BE2C (cell line): ENCODE results near the gene COX6A1.

Source experiments
- DNase-seq: peaks from one replicate; pipeline ENCODE4 v3.0.0-alpha.2; 2020
- H3K27me3 ChIP-seq: fragments of 250-450 bp; sonication (Bioruptor Pico); 2 replicates; pipeline ENCODE4 v1.5.1; 2020; ENCODE audit warnings: mild to moderate bottlenecking
- H3K36me3 ChIP-seq: fragments of 250-450 bp; sonication (Bioruptor Pico); 2 replicates; pipeline ENCODE4 v1.5.1; 2020; ENCODE audit warnings: mild to moderate bottlenecking
- H3K4me1 ChIP-seq: fragments of 250-450 bp; sonication (Bioruptor Pico); 2 replicates; pipeline ENCODE4 v1.5.1; 2020
- H3K4me3 ChIP-seq: 2 replicates; pipeline ENCODE4 v1.5.1; 2011; ENCODE audit warnings: low read depth, low read length
- H3K9me3 ChIP-seq: fragments of 250-450 bp; sonication (Bioruptor Pico); 2 replicates; pipeline ENCODE4 v1.5.1; 2020
- CTCF ChIP-seq: IDR thresholded peaks from 2 replicates; pipeline ENCODE4 v1.5.1; 2012; ENCODE audit warnings: mild to moderate bottlenecking, low read depth, low read length

The COX6A1 gene

GRCh38 chr12:120399531-120399930, 38.4 kb upstream of the COX6A1 start:
- TF ChIP-seq CTCF = no peak
- no peaks in the 10 kb centered on the region for H3K4me1 ChIP-seq
- no peak for DNase-seq

GRCh38 chr12:120402217-120402616, 35.7 kb upstream of the COX6A1 start:
- no peak for TF ChIP-seq CTCF
- Histone ChIP-seq H3K4me1 (no peaks in the 10 kb centered on the region), H3K36me3 (no peaks in the 10 kb centered on the region), H3K27me3 (no peaks in the 10 kb centered on the region), H3K9me3 (no peaks in the 10 kb centered on the region), H3K4me3 (no peak overlapping the region)
- no peak for DNase-seq

More at GRCh38 chr12:120399531-120399930, 38.4 kb upstream of the COX6A1 start:
- Histone ChIP-seq H3K27me3 (no peaks in the 10 kb centered on the region), H3K36me3 (no peaks in the 10 kb centered on the region), H3K9me3 (no peaks in the 10 kb centered on the region), H3K4me3 (no peak overlapping the region)

- H3K4me3 ChIP-seq = no peak overlapping the region
- no peaks in the 10 kb centered on the region for H3K27me3 ChIP-seq
- TF ChIP-seq CTCF = no peak
- H3K9me3 ChIP-seq = no peaks in the 10 kb centered on the region
- H3K36me3 ChIP-seq = no peaks in the 10 kb centered on the region
- DNase-seq = no peak
- no peaks in the 10 kb centered on the region for H3K4me1 ChIP-seq
Measured at GRCh38 chr12:120403869-120404268, 34.0 kb upstream of the COX6A1 start.

- Histone ChIP-seq H3K36me3 (no peaks in the 10 kb centered on the region), H3K27me3 (no peaks in the 10 kb centered on the region), H3K4me1 (no peaks in the 10 kb centered on the region), H3K9me3 (no peaks in the 10 kb centered on the region), H3K4me3 (no peak overlapping the region)
- peak; percentile 68 for DNase-seq
- no peak for TF ChIP-seq CTCF
Measured at GRCh38 chr12:120404271-120404670, 33.6 kb upstream of the COX6A1 start.

GRCh38 chr12:120406069-120406468, 31.8 kb upstream of the COX6A1 start:
- Histone ChIP-seq H3K27me3 (no peaks in the 10 kb centered on the region), H3K4me3 (no peak overlapping the region), H3K4me1 (no peaks in the 10 kb centered on the region), H3K36me3 (no peaks in the 10 kb centered on the region), H3K9me3 (no peaks in the 10 kb centered on the region)
- DNase-seq = no peak
- TF ChIP-seq CTCF = no peak

GRCh38 chr12:120406553-120406952, 31.4 kb upstream of the COX6A1 start:
- no peak for TF ChIP-seq CTCF
- DNase-seq = no peak
- no peaks in the 10 kb centered on the region for H3K36me3 ChIP-seq

More at GRCh38 chr12:120406553-120406952, 31.4 kb upstream of the COX6A1 start:
- no peaks in the 10 kb centered on the region for H3K9me3 ChIP-seq
- no peaks in the 10 kb centered on the region for H3K27me3 ChIP-seq
- no peak overlapping the region for H3K4me3 ChIP-seq
- H3K4me1 ChIP-seq = no peaks in the 10 kb centered on the region
